Neural progenitor cell (in vitro differentiated cells): ENCODE results near the gene TUNAR. TPM values are rescaled to one million over a fixed set of nuclear protein-coding genes. Genes with fewer than 3 reads are reported as not detected.

Source experiments
- DNase-seq: peaks from one replicate; pipeline ENCODE4 v3.0.0-alpha.2; 2016; ENCODE audit warnings: low spot score
- H2AFZ ChIP-seq: fragments of 200-600 bp; sonication (generic); replicated peaks from 2 replicates; pipeline ENCODE4 v1.6.1; 2016; ENCODE audit warnings: antibody characterized with exemption
- H3F3A ChIP-seq: fragments of 200-600 bp; sonication (generic); 2 replicates; pipeline ENCODE4 v1.6.1; 2016; ENCODE audit warnings: antibody characterized with exemption, low read depth
- H3K27ac ChIP-seq: fragments of 200-600 bp; sonication (generic); 2 replicates; pipeline ENCODE4 v1.5.1; 2016; ENCODE audit warnings: mild to moderate bottlenecking
- H3K27me3 ChIP-seq: fragments of 200-600 bp; sonication (generic); 2 replicates; pipeline ENCODE4 v1.6.1; 2016; ENCODE audit warnings: mild to moderate bottlenecking, moderate library complexity
- H3K36me3 ChIP-seq: fragments of 200-600 bp; sonication (generic); 2 replicates; pipeline ENCODE4 v1.5.1; 2016
- H3K4me1 ChIP-seq: fragments of 200-600 bp; sonication (generic); 2 replicates; pipeline ENCODE4 v1.6.1; 2016; ENCODE audit warnings: mixed run types
- H3K4me2 ChIP-seq: fragments of 200-600 bp; sonication (generic); 2 replicates; pipeline ENCODE4 v1.6.1; 2016
- H3K4me3 ChIP-seq: fragments of 200-600 bp; sonication (generic); 2 replicates; pipeline ENCODE4 v1.5.1; 2016
- H3K79me2 ChIP-seq: fragments of 200-600 bp; sonication (generic); 2 replicates; pipeline ENCODE4 v1.6.1; 2016; ENCODE audit warnings: low read depth
- H3K9ac ChIP-seq: fragments of 200-600 bp; sonication (generic); 2 replicates; pipeline ENCODE4 v1.6.1; 2016
- H3K9me3 ChIP-seq: fragments of 200-600 bp; sonication (generic); 2 replicates; pipeline ENCODE4 v1.5.1; 2016; ENCODE audit warnings: low read depth
- H4K20me1 ChIP-seq: fragments of 200-600 bp; sonication (generic); 2 replicates; pipeline ENCODE4 v1.6.1; 2016; ENCODE audit warnings: low read depth
- H3K27ac Mint-ChIP-seq: 3 replicates; pipeline ENCODE4 v1.8.0; 2021; ENCODE audit warnings: mixed read lengths
- H3K27me3 Mint-ChIP-seq: 2 replicates; pipeline ENCODE4 v1.8.0; 2022; ENCODE audit warnings: low read depth, mild to moderate bottlenecking, inconsistent platforms, moderate library complexity, mixed read lengths; ENCODE audit not compliant: insufficient read depth
- H3K36me3 Mint-ChIP-seq: 3 replicates; pipeline ENCODE4 v1.8.0; 2021; ENCODE audit warnings: mixed read lengths
- H3K4me1 Mint-ChIP-seq: 3 replicates; pipeline ENCODE4 v1.8.0; 2021; ENCODE audit warnings: mixed read lengths
- H3K4me3 Mint-ChIP-seq: 3 replicates; pipeline ENCODE4 v1.8.0; 2021; ENCODE audit warnings: mild to moderate bottlenecking, moderate library complexity, mixed read lengths
- H3K9me3 Mint-ChIP-seq: 3 replicates; pipeline ENCODE4 v1.8.0; 2020; ENCODE audit warnings: mixed read lengths
- CTCF ChIP-seq: fragments of 200-600 bp; sonication (generic); IDR thresholded peaks from 2 replicates; pipeline ENCODE4 v1.5.1; 2017; ENCODE audit warnings: antibody characterized with exemption, mild to moderate bottlenecking
- EZH2 ChIP-seq: fragments of 200-600 bp; sonication (generic); IDR thresholded peaks from 2 replicates; pipeline ENCODE4 v1.6.1; 2017; ENCODE audit warnings: antibody characterized with exemption, mild to moderate bottlenecking, moderate library complexity
- EZH2phosphoT487 ChIP-seq: fragments of 200-600 bp; sonication (generic); IDR thresholded peaks from 2 replicates; pipeline ENCODE4 v1.6.1; 2017; ENCODE audit warnings: antibody characterized with exemption
- total RNA-seq: library from RNA; depleted of rRNA; stranded (reverse); fragments of >200 nt; gene quantifications from 2 replicates; pipeline ENCODE4 v1.2.3, GENCODE V29; 2015; ENCODE audit warnings: low replicate concordance

The TUNAR gene
- total RNA-seq, 1 donor from 2014 or later, result 14.1 TPM

DNA sequence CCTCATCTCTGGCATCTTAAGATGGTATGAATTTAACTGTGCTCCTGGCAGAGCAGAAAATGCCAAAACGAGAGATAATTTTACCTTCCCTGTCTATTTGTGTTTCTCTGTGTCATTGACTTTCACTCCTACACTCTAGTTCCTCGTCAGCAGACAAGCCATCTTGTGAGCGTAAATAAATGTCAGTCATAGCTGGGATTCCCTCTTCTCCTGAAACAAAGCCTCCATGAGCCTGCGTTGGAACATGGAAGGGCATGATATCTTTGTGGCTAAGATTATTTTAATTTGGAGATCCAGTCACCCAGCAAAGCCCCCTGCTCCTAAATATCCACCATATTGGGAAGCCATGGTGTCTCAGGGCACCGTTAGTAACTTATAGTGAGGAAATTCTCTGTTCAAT is 37.8 kb upstream of the TUNAR start:
- H3K4me1 Mint-ChIP-seq, result peaks cover 15% of the 10 kb centered on the region
- no peaks in the 10 kb centered on the region for H3K9me3 ChIP-seq
- H3K4me1 ChIP-seq, result no peaks in the 10 kb centered on the region
- no peaks in the 10 kb centered on the region for H3K27me3 ChIP-seq
- no peaks in the 10 kb centered on the region for H3K9me3 Mint-ChIP-seq
- no peak overlapping the region for H3K27ac Mint-ChIP-seq
- H3K27ac ChIP-seq, result no peak overlapping the region
- H3K36me3 Mint-ChIP-seq, result no peaks in the 10 kb centered on the region
- no peaks in the 10 kb centered on the region for H3F3A ChIP-seq
- H3K79me2 ChIP-seq, result no peaks in the 10 kb centered on the region
- H3K4me3 Mint-ChIP-seq, result no peak overlapping the region
- no peak overlapping the region for H3K4me2 ChIP-seq
- DNase-seq, result no peak
- no peak for TF ChIP-seq CTCF
- TF ChIP-seq EZH2, result no peak
- no peak for TF ChIP-seq EZH2phosphoT487
- no peak overlapping the region for H2AFZ ChIP-seq
- no peak overlapping the region for H3K4me3 ChIP-seq
- H4K20me1 ChIP-seq, result no peaks in the 10 kb centered on the region
- no peak overlapping the region for H3K9ac ChIP-seq
- peaks cover 3% of the 10 kb centered on the region for H3K27me3 Mint-ChIP-seq
- H3K36me3 ChIP-seq, result no peaks in the 10 kb centered on the region

GRCh38 chr14:95840094-95840700 is 36.4 kb upstream of the TUNAR start:
- Mint-ChIP-seq H3K27me3 (peaks cover 5% of the 10 kb centered on the region), H3K4me3 (no peak overlapping the region), H3K4me1 (peaks cover 6% of the 10 kb centered on the region), H3K36me3 (no peaks in the 10 kb centered on the region), H3K9me3 (no peaks in the 10 kb centered on the region), H3K27ac (no peak overlapping the region)
- Histone ChIP-seq H3K27me3 (no peaks in the 10 kb centered on the region), H3K4me2 (no peak overlapping the region), H3K36me3 (no peaks in the 10 kb centered on the region), H2AFZ (no peak overlapping the region), H3K79me2 (no peaks in the 10 kb centered on the region), H3K9me3 (no peaks in the 10 kb centered on the region), H3K27ac (no peak overlapping the region), H3K4me1 (no peaks in the 10 kb centered on the region), H3K4me3 (no peak overlapping the region), H3K9ac (no peak overlapping the region), H3F3A (no peaks in the 10 kb centered on the region), H4K20me1 (no peaks in the 10 kb centered on the region)
- DNase-seq, result no peak
- no peak for TF ChIP-seq CTCF
- TF ChIP-seq EZH2, result no peak
- no peak for TF ChIP-seq EZH2phosphoT487

DNA sequence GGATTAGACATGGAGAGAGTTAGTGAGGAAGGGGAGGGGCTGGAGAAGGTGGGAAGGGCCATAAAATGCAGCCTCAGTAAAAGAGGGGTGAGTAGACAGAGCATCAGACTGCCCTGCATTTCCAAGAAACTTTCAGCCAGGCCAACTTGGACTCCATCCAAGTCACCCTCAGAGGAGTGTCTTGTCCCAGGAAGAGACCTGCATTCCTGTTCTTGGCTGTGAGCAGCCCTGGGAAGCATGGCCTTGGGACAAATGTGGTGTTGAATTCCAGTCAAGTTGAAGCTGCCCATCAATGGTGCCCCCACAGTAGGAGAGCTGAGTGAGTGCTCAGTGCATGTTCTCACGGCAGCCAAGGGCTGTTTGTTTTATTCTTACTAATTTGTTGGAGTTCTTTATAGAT is 35.0 kb upstream of the TUNAR start:
- Histone ChIP-seq H3K4me1 (no peaks in the 10 kb centered on the region), H3K4me2 (no peak overlapping the region), H3K36me3 (no peaks in the 10 kb centered on the region), H3K27ac (no peak overlapping the region), H3F3A (no peaks in the 10 kb centered on the region), H3K9me3 (no peaks in the 10 kb centered on the region), H3K79me2 (no peaks in the 10 kb centered on the region), H2AFZ (no peak overlapping the region), H4K20me1 (no peaks in the 10 kb centered on the region), H3K27me3 (no peaks in the 10 kb centered on the region), H3K4me3 (no peak overlapping the region), H3K9ac (no peak overlapping the region)
- H3K27me3 Mint-ChIP-seq, result peaks cover 5% of the 10 kb centered on the region
- H3K27ac Mint-ChIP-seq, result no peak overlapping the region
- H3K4me3 Mint-ChIP-seq, result no peak overlapping the region
- H3K9me3 Mint-ChIP-seq, result no peaks in the 10 kb centered on the region
- peaks cover 2% of the 10 kb centered on the region for H3K4me1 Mint-ChIP-seq
- TF ChIP-seq CTCF (no peak), EZH2 (no peak), EZH2phosphoT487 (no peak)
- no peaks in the 10 kb centered on the region for H3K36me3 Mint-ChIP-seq
- no peak for DNase-seq
